ENCODE results near the gene SGTB. TPM values are rescaled to one million over a fixed set of nuclear protein-coding genes. Genes with fewer than 3 reads are reported as not detected.

SGTB gene
- total RNA-seq, 1 experiment from 2014 or later, result 13.5 TPM

DNA sequence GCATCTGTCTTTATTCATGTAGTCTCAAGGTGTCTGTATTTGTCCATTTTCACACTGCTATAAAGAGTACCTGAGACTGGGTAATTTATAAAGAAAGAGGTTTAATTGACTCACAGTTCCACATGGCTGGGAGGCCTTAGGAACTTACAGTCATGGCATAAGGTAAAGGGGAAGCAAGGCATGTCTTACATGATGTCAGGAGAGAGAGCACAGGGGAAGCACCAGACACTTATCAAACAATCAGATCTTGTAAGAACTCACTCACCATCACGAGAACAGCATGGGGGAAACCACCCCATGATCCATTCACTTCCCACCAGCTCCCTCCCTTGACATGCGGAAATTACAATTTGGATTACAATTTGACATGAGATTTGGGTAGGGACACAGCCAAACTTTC lies 44.3 kb upstream of the SGTB start (continued):
- TF ChIP-seq, protein P1, sequence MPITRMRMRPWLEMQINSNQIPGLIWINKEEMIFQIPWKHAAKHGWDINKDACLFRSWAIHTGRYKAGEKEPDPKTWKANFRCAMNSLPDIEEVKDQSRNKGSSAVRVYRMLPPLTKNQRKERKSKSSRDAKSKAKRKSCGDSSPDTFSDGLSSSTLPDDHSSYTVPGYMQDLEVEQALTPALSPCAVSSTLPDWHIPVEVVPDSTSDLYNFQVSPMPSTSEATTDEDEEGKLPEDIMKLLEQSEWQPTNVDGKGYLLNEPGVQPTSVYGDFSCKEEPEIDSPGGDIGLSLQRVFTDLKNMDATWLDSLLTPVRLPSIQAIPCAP (CRISPR knock-in tag; IDR thresholded peaks at IDR 0.05), result no peak

DNA sequence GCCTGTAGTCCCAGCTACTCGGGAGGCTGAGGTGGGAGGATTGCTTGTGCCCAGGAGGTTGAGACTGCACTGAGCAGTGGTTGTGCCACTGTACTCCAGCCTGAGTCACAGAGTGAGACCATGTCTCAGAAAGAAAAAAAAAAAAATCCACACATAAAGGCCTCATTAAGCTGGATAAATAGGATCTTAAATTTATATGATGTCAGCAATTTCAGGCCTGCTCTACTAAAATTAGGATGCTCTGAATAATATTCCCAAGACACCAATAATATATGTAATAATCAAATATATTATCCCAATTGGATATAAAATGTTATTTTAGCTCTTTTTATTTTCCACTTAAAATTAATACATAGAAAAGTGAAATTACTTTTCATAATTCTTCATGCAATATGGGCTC lies 43.7 kb upstream of the SGTB start:
- CTCF ChIA-PET, result no interaction called here
- Mint-ChIP-seq H3K27me3 (ENCODE audit: low read depth) (no peaks in the 10 kb centered on the region), H3K27ac (no peak overlapping the region), H3K4me1 (peaks cover 18% of the 10 kb centered on the region), H3K9me3 (peaks cover 15% of the 10 kb centered on the region), H3K4me3 (no peak overlapping the region), H3K36me3 (peaks cover 47% of the 10 kb centered on the region)
- POLR2A ChIA-PET, result no interaction called here
- TF ChIP-seq, protein P2, sequence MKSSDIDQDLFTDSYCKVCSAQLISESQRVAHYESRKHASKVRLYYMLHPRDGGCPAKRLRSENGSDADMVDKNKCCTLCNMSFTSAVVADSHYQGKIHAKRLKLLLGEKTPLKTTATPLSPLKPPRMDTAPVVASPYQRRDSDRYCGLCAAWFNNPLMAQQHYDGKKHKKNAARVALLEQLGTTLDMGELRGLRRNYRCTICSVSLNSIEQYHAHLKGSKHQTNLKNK (CRISPR knock-in tag; IDR thresholded peaks at IDR 0.05), result no peak
- TF ChIP-seq, protein P3, sequence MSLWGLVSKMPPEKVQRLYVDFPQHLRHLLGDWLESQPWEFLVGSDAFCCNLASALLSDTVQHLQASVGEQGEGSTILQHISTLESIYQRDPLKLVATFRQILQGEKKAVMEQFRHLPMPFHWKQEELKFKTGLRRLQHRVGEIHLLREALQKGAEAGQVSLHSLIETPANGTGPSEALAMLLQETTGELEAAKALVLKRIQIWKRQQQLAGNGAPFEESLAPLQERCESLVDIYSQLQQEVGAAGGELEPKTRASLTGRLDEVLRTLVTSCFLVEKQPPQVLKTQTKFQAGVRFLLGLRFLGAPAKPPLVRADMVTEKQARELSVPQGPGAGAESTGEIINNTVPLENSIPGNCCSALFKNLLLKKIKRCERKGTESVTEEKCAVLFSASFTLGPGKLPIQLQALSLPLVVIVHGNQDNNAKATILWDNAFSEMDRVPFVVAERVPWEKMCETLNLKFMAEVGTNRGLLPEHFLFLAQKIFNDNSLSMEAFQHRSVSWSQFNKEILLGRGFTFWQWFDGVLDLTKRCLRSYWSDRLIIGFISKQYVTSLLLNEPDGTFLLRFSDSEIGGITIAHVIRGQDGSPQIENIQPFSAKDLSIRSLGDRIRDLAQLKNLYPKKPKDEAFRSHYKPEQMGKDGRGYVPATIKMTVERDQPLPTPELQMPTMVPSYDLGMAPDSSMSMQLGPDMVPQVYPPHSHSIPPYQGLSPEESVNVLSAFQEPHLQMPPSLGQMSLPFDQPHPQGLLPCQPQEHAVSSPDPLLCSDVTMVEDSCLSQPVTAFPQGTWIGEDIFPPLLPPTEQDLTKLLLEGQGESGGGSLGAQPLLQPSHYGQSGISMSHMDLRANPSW (CRISPR knock-in tag; conservative IDR thresholded peaks at IDR 0.05; ENCODE audit: low read depth), result no peak
- no peak for TF ChIP-seq ZNF121 (CRISPR knock-in tag; IDR thresholded peaks at IDR 0.05)
- TF ChIP-seq, protein P4, sequence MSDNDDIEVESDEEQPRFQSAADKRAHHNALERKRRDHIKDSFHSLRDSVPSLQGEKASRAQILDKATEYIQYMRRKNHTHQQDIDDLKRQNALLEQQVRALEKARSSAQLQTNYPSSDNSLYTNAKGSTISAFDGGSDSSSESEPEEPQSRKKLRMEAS (CRISPR knock-in tag; IDR thresholded peaks at IDR 0.05), result no peak
- no peak for TF ChIP-seq GRHL2 (CRISPR knock-in tag; IDR thresholded peaks at IDR 0.05; ENCODE audit: insufficient replicate concordance, severe bottlenecking)
- no peak for DNase-seq (ENCODE audit: low spot score)
- no peak for ATAC-seq

DNA sequence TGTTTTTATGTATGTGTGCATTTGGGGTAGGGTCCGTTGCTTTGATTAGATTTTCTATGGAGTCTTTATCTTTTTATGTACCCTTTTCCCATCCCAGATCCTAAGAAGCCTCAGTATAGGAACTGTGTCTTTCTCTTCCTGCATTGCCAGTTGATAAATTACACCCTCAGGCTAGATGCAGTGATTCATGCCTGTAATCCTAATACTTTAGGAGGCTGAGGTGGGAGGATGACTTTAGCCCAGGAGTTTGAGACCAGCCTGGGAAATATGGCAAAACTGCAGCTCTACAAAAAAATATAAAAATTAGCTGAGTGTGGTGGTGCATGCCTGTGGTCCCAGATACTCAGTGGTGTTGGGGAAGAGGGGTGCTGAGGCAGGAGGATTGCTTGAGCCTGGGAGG lies 40.3 kb upstream of the SGTB start:
- POLR2A ChIA-PET, result no interaction called here
- no peak for TF ChIP-seq NFYB (CRISPR knock-in tag; conservative IDR thresholded peaks at IDR 0.05; ENCODE audit: low read depth)
- TF ChIP-seq, protein P5, sequence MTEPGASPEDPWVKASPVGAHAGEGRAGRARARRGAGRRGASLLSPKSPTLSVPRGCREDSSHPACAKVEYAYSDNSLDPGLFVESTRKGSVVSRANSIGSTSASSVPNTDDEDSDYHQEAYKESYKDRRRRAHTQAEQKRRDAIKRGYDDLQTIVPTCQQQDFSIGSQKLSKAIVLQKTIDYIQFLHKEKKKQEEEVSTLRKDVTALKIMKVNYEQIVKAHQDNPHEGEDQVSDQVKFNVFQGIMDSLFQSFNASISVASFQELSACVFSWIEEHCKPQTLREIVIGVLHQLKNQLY (CRISPR knock-in tag; IDR thresholded peaks at IDR 0.05), result no peak
- TF ChIP-seq, protein P6, sequence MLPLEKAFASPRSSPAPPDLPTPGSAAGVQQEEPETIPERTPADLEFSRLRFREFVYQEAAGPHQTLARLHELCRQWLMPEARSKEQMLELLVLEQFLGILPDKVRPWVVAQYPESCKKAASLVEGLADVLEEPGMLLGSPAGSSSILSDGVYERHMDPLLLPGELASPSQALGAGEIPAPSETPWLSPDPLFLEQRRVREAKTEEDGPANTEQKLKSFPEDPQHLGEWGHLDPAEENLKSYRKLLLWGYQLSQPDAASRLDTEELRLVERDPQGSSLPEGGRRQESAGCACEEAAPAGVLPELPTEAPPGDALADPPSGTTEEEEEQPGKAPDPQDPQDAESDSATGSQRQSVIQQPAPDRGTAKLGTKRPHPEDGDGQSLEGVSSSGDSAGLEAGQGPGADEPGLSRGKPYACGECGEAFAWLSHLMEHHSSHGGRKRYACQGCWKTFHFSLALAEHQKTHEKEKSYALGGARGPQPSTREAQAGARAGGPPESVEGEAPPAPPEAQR (CRISPR knock-in tag; IDR thresholded peaks at IDR 0.05), result no peak
- TF ChIP-seq, protein P7, sequence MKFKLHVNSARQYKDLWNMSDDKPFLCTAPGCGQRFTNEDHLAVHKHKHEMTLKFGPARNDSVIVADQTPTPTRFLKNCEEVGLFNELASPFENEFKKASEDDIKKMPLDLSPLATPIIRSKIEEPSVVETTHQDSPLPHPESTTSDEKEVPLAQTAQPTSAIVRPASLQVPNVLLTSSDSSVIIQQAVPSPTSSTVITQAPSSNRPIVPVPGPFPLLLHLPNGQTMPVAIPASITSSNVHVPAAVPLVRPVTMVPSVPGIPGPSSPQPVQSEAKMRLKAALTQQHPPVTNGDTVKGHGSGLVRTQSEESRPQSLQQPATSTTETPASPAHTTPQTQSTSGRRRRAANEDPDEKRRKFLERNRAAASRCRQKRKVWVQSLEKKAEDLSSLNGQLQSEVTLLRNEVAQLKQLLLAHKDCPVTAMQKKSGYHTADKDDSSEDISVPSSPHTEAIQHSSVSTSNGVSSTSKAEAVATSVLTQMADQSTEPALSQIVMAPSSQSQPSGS (CRISPR knock-in tag; IDR thresholded peaks at IDR 0.05; ENCODE audit: borderline replicate concordance, low read depth), result no peak
- TF ChIP-seq TEAD1 (CRISPR knock-in tag; IDR thresholded peaks at IDR 0.05), result no peak
- no peak for TF ChIP-seq ELF4 (CRISPR knock-in tag; IDR thresholded peaks at IDR 0.05; ENCODE audit: low read depth)
- no peak for TF ChIP-seq GRHL2 (CRISPR knock-in tag; IDR thresholded peaks at IDR 0.05; ENCODE audit: insufficient replicate concordance, severe bottlenecking)
- TF ChIP-seq, protein P8, sequence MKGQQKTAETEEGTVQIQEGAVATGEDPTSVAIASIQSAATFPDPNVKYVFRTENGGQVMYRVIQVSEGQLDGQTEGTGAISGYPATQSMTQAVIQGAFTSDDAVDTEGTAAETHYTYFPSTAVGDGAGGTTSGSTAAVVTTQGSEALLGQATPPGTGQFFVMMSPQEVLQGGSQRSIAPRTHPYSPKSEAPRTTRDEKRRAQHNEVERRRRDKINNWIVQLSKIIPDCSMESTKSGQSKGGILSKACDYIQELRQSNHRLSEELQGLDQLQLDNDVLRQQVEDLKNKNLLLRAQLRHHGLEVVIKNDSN (CRISPR knock-in tag; IDR thresholded peaks at IDR 0.05), result no peak
- TF ChIP-seq, protein P9, sequence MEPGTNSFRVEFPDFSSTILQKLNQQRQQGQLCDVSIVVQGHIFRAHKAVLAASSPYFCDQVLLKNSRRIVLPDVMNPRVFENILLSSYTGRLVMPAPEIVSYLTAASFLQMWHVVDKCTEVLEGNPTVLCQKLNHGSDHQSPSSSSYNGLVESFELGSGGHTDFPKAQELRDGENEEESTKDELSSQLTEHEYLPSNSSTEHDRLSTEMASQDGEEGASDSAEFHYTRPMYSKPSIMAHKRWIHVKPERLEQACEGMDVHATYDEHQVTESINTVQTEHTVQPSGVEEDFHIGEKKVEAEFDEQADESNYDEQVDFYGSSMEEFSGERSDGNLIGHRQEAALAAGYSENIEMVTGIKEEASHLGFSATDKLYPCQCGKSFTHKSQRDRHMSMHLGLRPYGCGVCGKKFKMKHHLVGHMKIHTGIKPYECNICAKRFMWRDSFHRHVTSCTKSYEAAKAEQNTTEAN (CRISPR knock-in tag; IDR thresholded peaks at IDR 0.05), result no peak
- TF ChIP-seq ATF1 (CRISPR knock-in tag; IDR thresholded peaks at IDR 0.05), result no peak
- TF ChIP-seq, protein P10, sequence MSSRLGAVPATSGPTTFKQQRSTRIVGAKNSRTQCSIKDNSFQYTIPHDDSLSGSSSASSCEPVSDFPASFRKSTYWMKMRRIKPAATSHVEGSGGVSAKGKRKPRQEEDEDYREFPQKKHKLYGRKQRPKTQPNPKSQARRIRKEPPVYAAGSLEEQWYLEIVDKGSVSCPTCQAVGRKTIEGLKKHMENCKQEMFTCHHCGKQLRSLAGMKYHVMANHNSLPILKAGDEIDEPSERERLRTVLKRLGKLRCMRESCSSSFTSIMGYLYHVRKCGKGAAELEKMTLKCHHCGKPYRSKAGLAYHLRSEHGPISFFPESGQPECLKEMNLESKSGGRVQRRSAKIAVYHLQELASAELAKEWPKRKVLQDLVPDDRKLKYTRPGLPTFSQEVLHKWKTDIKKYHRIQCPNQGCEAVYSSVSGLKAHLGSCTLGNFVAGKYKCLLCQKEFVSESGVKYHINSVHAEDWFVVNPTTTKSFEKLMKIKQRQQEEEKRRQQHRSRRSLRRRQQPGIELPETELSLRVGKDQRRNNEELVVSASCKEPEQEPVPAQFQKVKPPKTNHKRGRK (CRISPR knock-in tag; IDR thresholded peaks at IDR 0.05; ENCODE audit: borderline replicate concordance), result no peak
- TF ChIP-seq EMX1 (CRISPR knock-in tag; IDR thresholded peaks at IDR 0.05), result no peak
- TF ChIP-seq ZBTB21 (CRISPR knock-in tag; IDR thresholded peaks at IDR 0.05; ENCODE audit: borderline replicate concordance), result no peak
- no peak for ATAC-seq
- H3K27ac Mint-ChIP-seq, result no peak overlapping the region
- peaks cover 53% of the 10 kb centered on the region for H3K36me3 Mint-ChIP-seq
- peaks cover 14% of the 10 kb centered on the region for H3K4me1 Mint-ChIP-seq
- H3K4me3 Mint-ChIP-seq, result no peak overlapping the region
- peaks cover 8% of the 10 kb centered on the region for H3K9me3 Mint-ChIP-seq
- DNase-seq (ENCODE audit: low spot score), result no peak
- CTCF ChIA-PET, result no interaction called here
- no peaks in the 10 kb centered on the region for H3K27me3 Mint-ChIP-seq (ENCODE audit: low read depth)

Data from WTC11 (cell line).